H9 (cell line): ENCODE data around the gene USP34. TPM values are rescaled to one million over a fixed set of nuclear protein-coding genes. Genes with fewer than 3 reads are reported as not detected.
A peak's percentile ranks its signal among the peaks of the same experiment; 100 is the strongest.

ENCODE experiments used
- DNase-seq: peaks from one replicate; pipeline ENCODE4 v3.0.0-alpha.2; 2017
- H2AFZ ChIP-seq: one replicate; pipeline ENCODE4 v1.6.1; 2013; ENCODE audit warnings: mild to moderate bottlenecking, low read length, control low read depth, moderate library complexity
- H2AK5ac ChIP-seq: 2 replicates; pipeline ENCODE4 v1.6.1; 2013; ENCODE audit warnings: low read length, control low read depth, mixed read lengths; ENCODE audit not compliant: insufficient read length
- H2BK120ac ChIP-seq: one replicate; pipeline ENCODE4 v1.6.1; 2013; ENCODE audit warnings: low read depth, mild to moderate bottlenecking, low read length, control low read depth, inconsistent platforms; ENCODE audit not compliant: poor library complexity, severe bottlenecking
- H2BK12ac ChIP-seq: 2 replicates; pipeline ENCODE4 v1.6.1; 2013; ENCODE audit warnings: low read length, control low read depth, mixed read lengths, low read depth; ENCODE audit not compliant: insufficient read length
- H2BK15ac ChIP-seq: 2 replicates; pipeline ENCODE4 v1.6.1; 2013; ENCODE audit warnings: low read depth, low read length, control low read depth
- H2BK20ac ChIP-seq: one replicate; pipeline ENCODE4 v1.6.1; 2013; ENCODE audit warnings: low read depth, mild to moderate bottlenecking, low read length, control low read depth, inconsistent platforms; ENCODE audit not compliant: poor library complexity, severe bottlenecking
- H2BK5ac ChIP-seq: 2 replicates; pipeline ENCODE4 v1.6.1; 2013; ENCODE audit warnings: low read length, control low read depth, mixed read lengths; ENCODE audit not compliant: insufficient read length
- H3K14ac ChIP-seq: 2 replicates; pipeline ENCODE4 v1.6.1; 2013; ENCODE audit warnings: low read length, control low read depth; ENCODE audit not compliant: insufficient read depth
- H3K18ac ChIP-seq: 2 replicates; pipeline ENCODE4 v1.6.1; 2013; ENCODE audit warnings: low read depth, mild to moderate bottlenecking, mixed read lengths, low read length, control low read depth; ENCODE audit not compliant: insufficient read length
- H3K23ac ChIP-seq: 2 replicates; pipeline ENCODE4 v1.6.1; 2013; ENCODE audit warnings: low read length, control low read depth, mixed read lengths, low read depth; ENCODE audit not compliant: insufficient read length
- H3K23me2 ChIP-seq: 2 replicates; pipeline ENCODE4 v1.6.1; 2013; ENCODE audit warnings: low read depth, mild to moderate bottlenecking, mixed read lengths, low read length, control low read depth; ENCODE audit not compliant: insufficient read length, poor library complexity, severe bottlenecking
- H3K27ac ChIP-seq: 2 replicates; pipeline ENCODE4 v1.5.1; 2013; ENCODE audit warnings: low read length, control low read depth, mixed read lengths, low read depth; ENCODE audit not compliant: insufficient read length
- H3K27me3 ChIP-seq: 2 replicates; pipeline ENCODE4 v1.6.1; 2013; ENCODE audit warnings: low read length, control low read depth, inconsistent platforms; ENCODE audit not compliant: insufficient read depth
- H3K4ac ChIP-seq: 2 replicates; pipeline ENCODE4 v1.6.1; 2013; ENCODE audit warnings: low read depth, mild to moderate bottlenecking, control low read depth, inconsistent platforms, low read length, moderate library complexity
- H3K4me1 ChIP-seq: 2 replicates; pipeline ENCODE4 v1.6.1; 2013; ENCODE audit warnings: low read length, control low read depth, inconsistent platforms; ENCODE audit not compliant: insufficient read depth
- H3K4me2 ChIP-seq: 2 replicates; pipeline ENCODE4 v1.6.1; 2013; ENCODE audit warnings: low read length, control low read depth, mixed read lengths; ENCODE audit not compliant: insufficient read length, insufficient read depth
- H3K56ac ChIP-seq: 2 replicates; pipeline ENCODE4 v1.6.1; 2013; ENCODE audit warnings: low read depth, mild to moderate bottlenecking, mixed read lengths, low read length, control low read depth; ENCODE audit not compliant: insufficient read length
- H3K79me1 ChIP-seq: 2 replicates; pipeline ENCODE4 v1.6.1; 2013; ENCODE audit warnings: low read depth, mild to moderate bottlenecking, moderate library complexity, low read length, control low read depth, inconsistent platforms; ENCODE audit not compliant: insufficient read depth, poor library complexity, severe bottlenecking
- H3K79me2 ChIP-seq: 2 replicates; pipeline ENCODE4 v1.6.1; 2013; ENCODE audit warnings: low read length, control low read depth, inconsistent platforms; ENCODE audit not compliant: insufficient read depth
- H3K9ac ChIP-seq: 2 replicates; pipeline ENCODE4 v1.6.1; 2013; ENCODE audit warnings: low read length, control low read depth, mixed read lengths; ENCODE audit not compliant: insufficient read length; ENCODE audit errors: extremely low read depth
- H3K9me3 ChIP-seq: one replicate; pipeline ENCODE4 v1.6.1; 2013; ENCODE audit warnings: low read depth, low read length, inconsistent platforms; ENCODE audit not compliant: control insufficient read depth
- H3T11ph ChIP-seq: one replicate; pipeline ENCODE4 v1.6.1; 2013; ENCODE audit warnings: mild to moderate bottlenecking, low read length, control low read depth, inconsistent platforms
- H4K20me1 ChIP-seq: one replicate; pipeline ENCODE4 v1.6.1; 2013; ENCODE audit not compliant: control insufficient read depth, insufficient read length, insufficient read depth
- H4K5ac ChIP-seq: 2 replicates; pipeline ENCODE4 v1.6.1; 2013; ENCODE audit warnings: low read depth, mild to moderate bottlenecking, mixed read lengths, low read length, control low read depth; ENCODE audit not compliant: insufficient read length
- H4K8ac ChIP-seq: replicated peaks from 2 replicates; pipeline ENCODE4 v1.6.1; 2013; ENCODE audit warnings: low read length, control low read depth, mixed read lengths, low read depth; ENCODE audit not compliant: insufficient read length
- H4K91ac ChIP-seq: 2 replicates; pipeline ENCODE4 v1.6.1; 2013; ENCODE audit warnings: low read depth, mild to moderate bottlenecking, moderate library complexity, mixed read lengths, low read length, control low read depth; ENCODE audit not compliant: insufficient read length
- H3K27ac Mint-ChIP-seq, 3 experiments: 2 replicates in 2 of 3; 3 replicates in 1 of 3; pipeline ENCODE4 v1.8.0; 2020 to 2021; ENCODE audit warnings: mixed read lengths in 3 of 3, mild to moderate bottlenecking in 1 of 3, moderate library complexity in 1 of 3
- H3K27me3 Mint-ChIP-seq: 2 replicates; pipeline ENCODE4 v1.8.0; 2021; ENCODE audit warnings: low read depth, mild to moderate bottlenecking, moderate library complexity, mixed read lengths
- H3K36me3 Mint-ChIP-seq, 3 experiments: 2 replicates in 2 of 3; 3 replicates in 1 of 3; pipeline ENCODE4 v1.8.0; 2020 to 2021; ENCODE audit warnings: low read depth in 3 of 3, mixed read lengths in 3 of 3; ENCODE audit not compliant: insufficient read depth in 1 of 3
- H3K4me1 Mint-ChIP-seq, 2 experiments: 2 replicates each; pipeline ENCODE4 v1.8.0; 2020; ENCODE audit warnings: mixed read lengths in 2 of 2
- H3K4me3 Mint-ChIP-seq, 2 experiments: 2 replicates in 1 of 2; 3 replicates in 1 of 2; pipeline ENCODE4 v1.8.0; 2020 to 2021; ENCODE audit warnings: mild to moderate bottlenecking in 2 of 2, mixed read lengths in 2 of 2, moderate library complexity in 1 of 2
- H3K9me3 Mint-ChIP-seq, 2 experiments: 2 replicates in 1 of 2; 3 replicates in 1 of 2; pipeline ENCODE4 v1.8.0; 2020; ENCODE audit warnings: mild to moderate bottlenecking in 2 of 2, mixed read lengths in 2 of 2, moderate library complexity in 1 of 2
- CTCF ChIP-seq: fragments of 200-600 bp; sonication (generic); conservative IDR thresholded peaks from 3 replicates; pipeline ENCODE4 v1.8.0; 2021; ENCODE audit warnings: antibody characterized with exemption, mild to moderate bottlenecking
- WGBS: extraction: QIAGEN DNeasy Blood & Tissue Kit; methylation state at CpG from one replicate; pipeline ENCODE4 v1.1.7; 2013; ENCODE audit warnings: missing lambda C conversion rate, low lambda C conversion rate, mixed read lengths; ENCODE audit not compliant: insufficient read length; ENCODE audit errors: extremely low coverage; 5-methylcytosine and 5-hydroxymethylcytosine counted together
- total RNA-seq: library from RNA; stranded (reverse); gene quantifications from 2 replicates; pipeline ENCODE4 v1.2.1, GENCODE V29; 2021

USP34 gene
- total RNA-seq, 1 experiment from 2014 or later, result 93.9 TPM

- Histone ChIP-seq H2BK5ac (no peak overlapping the region), H2AFZ (no peak overlapping the region), H4K91ac (no peak overlapping the region), H3K9ac (peak overlapping the region; percentile 86), H3K18ac (peak overlapping the region; percentile 97), H2BK12ac (no peak overlapping the region), H3T11ph (no peak overlapping the region), H3K23me2 (peaks cover 14% of the 10 kb centered on the region), H3K4me1 (peaks cover 4% of the 10 kb centered on the region; the same call in 1 of the 2 replicates), H3K9me3 (no peaks in the 10 kb centered on the region), H3K56ac (no peak overlapping the region), H2BK15ac (no peak overlapping the region), H2AK5ac (no peak overlapping the region), H3K4me2 (peak overlapping the region; percentile 80), H2BK120ac (no peak overlapping the region), H3K14ac (peak overlapping the region; percentile 96), H3K27ac (peak overlapping the region; percentile 17), H4K20me1 (no peaks in the 10 kb centered on the region), H3K79me2 (no peaks in the 10 kb centered on the region), H2BK20ac (no peak overlapping the region), H3K23ac (no peak overlapping the region), H3K27me3 (no peaks in the 10 kb centered on the region; the same call in 1 of the 2 replicates), H3K4ac (no peak overlapping the region), H4K5ac (no peak overlapping the region), H3K79me1 (no peaks in the 10 kb centered on the region), H4K8ac (no peak overlapping the region)
- peak; percentile 96 for DNase-seq
- H3K36me3 Mint-ChIP-seq, result peaks cover 22 to 29% (median 27%) of the 10 kb centered on the region in 3 experiments; a peak in 6 of 7 replicates
- H3K27ac Mint-ChIP-seq, result peak overlapping the region; percentile 1 to 92 (median 59); a peak in 4 of 7 replicates
- peaks cover 32 to 33% of the 10 kb centered on the region in 2 experiments for H3K4me1 Mint-ChIP-seq
- no CpG with 5 or more reads among the region's 111 CpGs for WGBS
- TF ChIP-seq CTCF, result no peak
- H3K9me3 Mint-ChIP-seq, result no peaks in the 10 kb centered on the region; a peak in 1 of 5 replicates
- H3K4me3 Mint-ChIP-seq, result peak overlapping the region; percentile 82 to 86
- H3K27me3 Mint-ChIP-seq, result peaks cover 36% of the 10 kb centered on the region
These were observed 293.8 kb downstream of the USP34 start for GRCh38 chr2:61176755-61177726.
